Erythroblast (primary cell): ENCODE data around the gene SLC44A1.

Experiments
- DNase-seq, 2 experiments: peaks; one replicate each; lab custom pipeline; 2025; lab: John Stamatoyannopoulos, UW
- GATA1 ChIP-seq: IDR thresholded peaks from 2 replicates; pipeline ENCODE4 v1.6.1; 2011; ENCODE audit warnings: low read depth, mild to moderate bottlenecking, control low read depth, low read length, moderate library complexity
- POLR2A ChIP-seq: IDR thresholded peaks from 2 replicates; pipeline ENCODE4 v1.6.1; 2011; ENCODE audit warnings: mild to moderate bottlenecking, low read length

Gene SLC44A1

DNA sequence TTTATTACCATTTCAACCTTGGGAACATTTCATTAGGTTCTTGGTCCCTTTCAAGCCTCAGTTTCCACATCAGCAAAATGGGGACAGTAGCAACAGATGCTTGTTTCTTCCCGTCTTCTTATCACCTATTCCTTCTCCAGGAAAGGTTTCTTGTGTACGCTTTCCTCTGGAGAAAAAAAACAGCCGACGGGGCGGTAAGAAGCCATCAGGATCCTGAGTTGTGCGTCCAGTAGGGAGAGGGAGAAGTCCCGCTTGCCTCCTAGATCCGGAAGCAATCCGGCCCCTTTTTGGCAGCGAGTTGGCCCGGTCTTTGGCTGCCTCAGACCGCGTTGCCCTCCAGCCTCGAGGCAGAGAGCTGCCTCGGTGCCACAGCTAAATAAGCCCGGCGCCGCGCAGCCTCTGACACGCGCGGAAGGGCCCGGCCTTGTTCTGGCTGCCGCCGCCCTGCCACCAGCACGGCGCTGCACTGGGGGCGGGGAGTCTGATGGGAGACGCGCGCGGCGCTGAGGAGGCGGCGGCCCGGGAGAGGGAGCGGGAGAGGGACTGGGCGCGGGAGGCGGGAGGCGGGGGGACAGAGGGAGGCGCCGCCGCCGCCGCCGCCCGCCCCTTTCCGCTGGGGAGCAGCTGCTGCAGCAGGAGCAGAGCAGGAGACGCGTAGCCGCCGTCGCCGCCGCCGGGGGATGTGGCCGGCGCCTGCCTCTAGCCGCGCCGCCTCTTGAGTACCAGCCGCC is at the start of gene SLC44A1:
SLC44A1 (plus strand) TSS at position 649 of the 731 bp plus-strand sequence. CDS start 218 bp downstream, outside the sequence.
- peak; percentile 96 to 97 for DNase-seq
- TF ChIP-seq GATA1 (no peak), POLR2A (peak; percentile 92)

DNA sequence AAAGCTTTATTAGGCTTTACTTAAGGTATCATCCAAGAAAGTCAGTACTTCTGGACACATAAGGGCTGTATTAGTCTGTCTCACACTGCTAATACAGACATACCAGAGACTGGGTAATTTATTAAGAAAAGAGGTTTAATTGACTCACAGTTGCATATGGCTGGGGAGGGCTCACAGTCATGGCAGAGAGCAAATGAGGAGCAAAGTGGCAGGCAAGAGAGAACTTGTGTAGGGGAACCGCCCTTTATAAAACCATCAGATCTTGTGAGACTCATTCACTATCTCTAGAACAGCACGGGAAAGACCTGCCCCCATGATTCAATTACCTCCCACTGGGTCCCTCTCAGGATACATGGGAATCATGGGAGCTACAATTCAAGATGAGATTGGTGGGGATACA is 49.2 kb upstream of the SLC44A1 start:
- no peak for DNase-seq

DNA sequence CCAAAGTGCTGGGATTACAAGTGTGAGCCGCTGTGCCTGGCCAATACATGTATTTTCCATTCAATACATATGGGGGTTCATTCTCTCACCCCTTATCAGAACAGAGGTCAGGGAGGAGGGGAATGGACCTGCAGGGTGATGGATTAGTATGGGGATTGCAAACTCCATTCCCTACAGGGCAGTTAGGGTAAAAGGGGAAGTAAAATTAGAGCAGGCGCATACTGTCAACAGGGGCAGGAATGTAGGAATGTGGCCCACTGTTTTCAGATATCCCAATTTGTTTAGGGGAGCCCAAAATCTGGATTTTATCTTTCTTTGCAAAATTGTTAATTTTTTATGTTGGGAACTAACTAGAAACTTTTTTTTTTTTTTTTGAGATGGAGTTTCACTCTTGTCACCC is 46.4 kb upstream of the SLC44A1 start:
- DNase-seq = no peak
- no peak for TF ChIP-seq POLR2A
- no peak for TF ChIP-seq GATA1

More for the DNA sequence above, 49.2 kb upstream of the SLC44A1 start:
- TF ChIP-seq POLR2A = no peak

DNA sequence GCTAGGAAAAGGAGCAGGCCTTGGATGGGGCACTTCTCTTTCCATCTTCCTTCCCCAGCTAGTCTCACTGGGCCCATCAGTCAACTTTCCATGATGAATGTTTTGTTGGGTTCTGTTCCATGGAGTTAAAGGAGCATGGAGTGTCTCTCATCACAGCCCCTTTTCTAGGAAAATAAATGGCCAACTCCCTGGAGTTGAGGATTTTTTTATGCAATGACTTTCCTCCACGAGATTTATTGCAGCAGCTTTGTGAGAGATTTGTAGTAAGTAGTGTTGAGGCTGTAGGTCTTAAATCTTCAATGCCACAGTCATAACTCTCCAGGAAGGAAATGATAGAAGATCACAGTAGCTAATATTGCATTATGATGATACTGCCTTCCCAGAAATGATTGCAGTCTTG is 45.6 kb upstream of the SLC44A1 start:
- DNase-seq = no peak
- TF ChIP-seq POLR2A = no peak
- TF ChIP-seq GATA1 = no peak

DNA sequence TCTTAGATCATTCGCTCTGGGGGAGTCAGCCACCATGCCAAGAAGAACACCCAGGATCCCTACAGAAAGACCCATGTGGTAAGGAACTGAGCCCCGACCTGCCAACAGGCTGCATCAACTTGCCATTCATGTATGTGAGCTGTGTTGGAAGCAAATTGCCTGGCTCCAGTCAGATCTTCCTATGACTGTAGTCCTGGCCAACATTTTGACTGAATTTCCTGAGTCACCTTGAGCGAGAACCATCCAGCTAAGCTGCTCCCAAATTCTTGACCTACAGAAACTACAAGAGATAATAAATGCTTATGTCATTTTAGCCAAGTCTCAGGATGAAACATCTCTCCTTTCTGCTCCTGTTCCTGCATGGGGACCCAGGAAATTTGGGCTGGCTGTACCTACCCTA is 40.0 kb upstream of the SLC44A1 start:
- TF ChIP-seq POLR2A (no peak), GATA1 (no peak)
- no peak for DNase-seq

DNA sequence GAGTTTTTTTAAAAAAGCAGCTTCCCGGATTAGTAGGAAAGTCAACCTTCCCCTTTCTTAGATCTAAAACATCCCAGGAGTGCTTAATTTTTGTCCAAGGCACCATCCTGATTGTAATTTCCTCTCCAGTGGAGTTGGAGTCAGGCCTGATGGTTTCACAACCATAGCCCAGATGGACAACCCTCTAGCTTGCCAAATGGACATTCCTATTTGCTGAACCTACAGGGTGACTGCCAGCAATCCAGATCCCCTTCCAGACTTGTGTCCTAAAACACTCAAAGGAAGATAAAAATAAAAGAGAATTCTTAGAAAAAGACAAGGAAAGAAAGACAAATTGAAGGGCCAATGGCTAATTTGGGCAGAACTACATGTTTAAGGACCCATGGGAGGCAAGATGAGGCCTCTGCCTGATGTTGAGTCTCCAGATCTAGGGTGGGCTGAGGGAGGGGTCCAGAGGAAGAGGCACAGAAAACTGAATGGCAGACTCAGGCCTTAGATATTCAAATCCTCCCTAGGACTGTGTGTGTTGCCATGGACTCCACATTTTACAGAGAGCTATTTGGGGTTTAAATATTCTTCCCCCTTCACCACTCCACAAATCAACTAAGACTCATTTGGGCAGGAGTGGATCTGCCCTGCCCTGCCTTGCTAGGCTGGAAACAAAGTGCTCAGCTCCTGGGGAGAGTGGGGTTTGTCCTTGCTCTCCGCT is 38.5 kb upstream of the SLC44A1 start:
- no peak for DNase-seq
- TF ChIP-seq GATA1 = no peak
- TF ChIP-seq POLR2A = no peak

DNA sequence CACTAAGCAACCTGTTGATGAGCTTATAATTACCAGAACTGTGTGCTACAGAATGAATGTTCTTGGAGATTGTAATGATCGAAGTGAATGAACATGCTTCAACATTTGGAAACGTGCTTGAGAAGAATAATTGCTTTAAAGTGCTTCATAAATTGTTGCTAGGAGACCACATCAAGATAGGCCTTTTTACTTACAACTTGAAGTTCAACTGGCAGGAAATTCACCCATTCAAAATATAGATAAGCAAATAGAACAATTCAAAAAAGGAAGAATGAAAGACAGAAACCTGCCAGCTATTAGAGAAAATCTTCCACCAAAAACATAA is 38.0 kb upstream of the SLC44A1 start:
- TF ChIP-seq POLR2A (no peak), GATA1 (no peak)
- no peak for DNase-seq

DNA sequence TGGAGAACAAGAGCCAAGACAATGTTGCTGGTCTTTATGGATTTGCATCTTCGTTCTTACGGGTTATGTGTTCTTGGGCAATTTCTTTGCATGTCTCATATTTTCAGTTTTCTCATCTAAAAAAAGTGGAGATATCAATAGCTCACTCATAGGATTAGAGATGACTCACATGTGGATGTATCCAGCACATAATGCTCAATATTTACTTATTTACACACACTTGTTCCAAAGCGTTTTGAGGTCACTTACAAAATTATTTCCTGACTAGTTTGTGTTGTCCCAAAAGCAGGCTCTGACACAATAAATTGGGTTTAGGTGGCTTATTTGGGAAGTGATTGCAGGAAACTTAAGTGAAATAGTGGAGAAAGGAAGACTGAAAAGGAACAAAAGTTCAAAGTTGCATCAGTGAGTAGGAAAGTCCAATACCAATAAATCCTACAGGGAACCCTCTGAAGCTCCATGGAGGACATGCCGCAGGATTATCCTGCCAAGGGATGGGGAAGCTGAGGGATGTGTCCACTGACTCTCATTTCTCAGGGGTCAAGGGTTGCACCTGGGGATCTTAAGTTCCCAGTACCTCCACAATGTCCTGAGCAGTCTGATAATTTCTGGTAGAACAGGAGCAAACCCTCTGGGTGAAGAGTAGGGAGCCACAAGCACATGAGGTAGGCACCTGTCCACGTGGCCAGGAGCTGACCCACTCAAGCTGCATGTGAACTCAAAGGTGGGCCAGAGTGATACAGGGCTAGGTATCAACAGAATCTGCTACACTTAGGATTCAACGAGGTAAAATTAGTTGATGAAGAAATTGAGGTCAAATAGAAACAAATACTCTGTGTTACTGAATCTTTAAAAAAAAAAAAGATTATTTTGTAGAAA is 37.4 kb upstream of the SLC44A1 start:
- TF ChIP-seq POLR2A = no peak
- DNase-seq = no peak

DNA sequence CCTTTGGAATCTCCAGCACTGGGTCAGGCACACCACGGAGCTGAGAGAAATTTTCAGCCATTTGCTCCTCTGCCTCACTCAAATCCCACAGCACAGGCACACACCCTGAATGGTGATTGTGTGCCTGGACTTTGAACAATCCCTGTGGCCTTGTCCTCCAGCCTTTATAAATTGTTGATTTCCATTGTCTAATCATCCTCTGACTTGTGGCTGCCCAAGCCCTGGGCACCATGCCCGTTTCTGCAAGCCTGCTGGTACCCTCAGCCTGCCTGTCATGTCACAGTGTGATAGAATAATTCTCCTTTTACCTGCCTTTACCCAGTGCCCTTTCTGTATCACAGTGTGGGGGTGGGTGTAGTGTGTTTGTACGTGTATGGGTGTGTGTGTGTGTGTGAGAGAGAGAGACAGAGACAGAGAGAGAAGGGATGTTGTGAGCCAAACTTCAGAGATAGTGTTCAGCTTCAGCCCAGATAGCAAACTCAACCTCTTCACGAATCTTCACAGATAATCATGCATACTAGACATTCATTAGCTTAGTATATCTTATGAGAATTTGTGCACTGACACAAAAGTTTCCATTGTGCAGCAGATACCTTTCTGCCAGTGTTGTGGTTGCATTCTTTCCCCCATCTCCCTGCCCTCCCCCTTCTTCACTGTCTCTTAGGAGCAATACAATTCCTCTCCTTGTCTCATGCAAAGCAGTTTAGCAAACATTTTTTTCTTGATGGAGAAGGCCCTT is 27.8 kb upstream of the SLC44A1 start:
- no peak for TF ChIP-seq POLR2A
- TF ChIP-seq GATA1 = no peak
- no peak for DNase-seq

DNA sequence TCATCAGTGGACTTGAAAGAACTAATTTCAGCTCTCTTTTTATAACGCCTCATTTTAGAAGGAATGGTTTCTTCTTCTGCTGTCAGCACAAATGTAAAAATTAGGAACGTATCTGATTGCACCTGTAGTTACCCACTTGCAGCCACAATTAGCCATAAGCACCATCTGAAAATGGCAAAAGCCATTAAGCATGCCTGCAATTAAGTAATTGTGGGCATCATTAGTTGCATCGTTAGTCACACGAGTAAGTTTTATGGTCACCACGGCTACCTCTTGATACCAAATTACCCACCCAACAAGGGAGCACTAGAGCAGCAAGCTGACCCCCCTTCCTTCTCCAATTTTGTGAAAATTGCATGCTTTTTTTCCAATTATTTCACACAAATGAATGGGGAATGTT is 25.8 kb upstream of the SLC44A1 start:
- no peak for DNase-seq
- TF ChIP-seq GATA1 (no peak), POLR2A (no peak)

DNA sequence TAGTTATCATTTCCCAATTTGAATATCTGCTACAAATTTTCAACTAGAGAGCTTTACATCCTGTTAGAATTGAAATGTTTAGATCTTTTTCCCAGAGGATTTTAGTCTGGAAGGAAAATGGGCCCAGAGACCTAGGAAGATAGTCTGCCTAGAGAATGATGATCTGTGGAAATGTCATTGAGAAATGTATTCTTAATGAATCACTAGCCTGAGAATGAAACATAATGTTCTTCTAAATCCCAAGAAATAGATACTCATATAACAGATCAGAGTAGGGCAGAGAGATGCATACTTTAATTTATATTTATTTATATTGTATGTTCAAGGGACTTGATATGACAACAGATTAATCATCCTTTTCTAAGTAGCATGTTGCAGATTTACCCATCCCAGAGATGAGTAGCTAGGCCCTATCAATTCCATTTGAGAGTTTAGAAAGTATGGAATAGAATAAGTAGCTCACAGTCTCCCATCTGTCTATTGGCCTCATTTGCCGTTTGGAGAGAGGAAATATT is 25.1 kb upstream of the SLC44A1 start:
- TF ChIP-seq GATA1 (no peak), POLR2A (no peak)
- DNase-seq = no peak

DNA sequence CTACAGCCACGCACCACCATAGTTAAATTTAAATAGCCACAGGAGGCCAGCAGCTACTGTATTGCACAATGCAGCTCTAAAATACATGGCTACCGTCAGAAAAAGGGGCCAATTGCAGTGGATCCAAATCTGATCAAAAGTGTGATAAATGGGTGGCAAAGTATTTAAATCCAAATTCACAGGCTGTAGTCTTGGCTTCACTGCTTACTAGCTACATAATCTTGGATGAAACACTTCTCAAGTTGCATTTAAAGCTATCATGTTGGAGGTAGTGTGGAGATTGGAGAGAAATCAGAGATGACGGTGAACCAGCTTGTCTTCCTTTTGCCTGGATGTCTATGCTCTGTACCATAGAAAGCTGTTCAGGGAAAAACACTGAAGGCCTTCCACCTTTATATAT is 24.0 kb upstream of the SLC44A1 start:
- no peak for DNase-seq
- no peak for TF ChIP-seq GATA1
- no peak for TF ChIP-seq POLR2A

DNA sequence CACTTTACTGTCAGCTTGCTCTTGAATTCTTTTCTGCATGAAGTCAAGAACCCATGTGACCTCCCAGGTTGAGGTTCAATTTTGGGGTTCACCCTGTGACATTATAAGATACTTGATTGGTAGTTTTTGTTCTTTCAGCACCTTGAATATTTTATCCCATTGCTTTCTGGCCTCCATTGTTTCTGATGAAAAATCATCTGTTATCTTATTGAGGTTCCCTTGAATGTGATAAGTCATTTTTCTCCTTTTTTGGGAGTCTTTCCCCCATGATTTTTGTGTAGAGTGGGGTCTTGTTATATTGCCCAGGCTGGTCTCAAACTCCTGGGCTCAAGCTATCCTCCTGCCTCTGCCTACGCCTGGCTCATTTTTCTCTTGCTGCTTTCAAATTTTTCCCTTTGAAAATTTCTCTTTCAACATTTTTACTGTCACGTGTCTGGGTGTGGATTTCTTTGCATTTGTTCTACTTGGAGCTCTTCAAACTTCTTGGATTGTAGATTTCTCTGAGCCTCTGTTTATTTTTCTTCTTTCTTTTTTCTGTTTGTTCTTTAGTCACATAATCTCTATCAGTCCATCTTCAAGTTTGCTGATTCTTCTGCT is 20.8 kb upstream of the SLC44A1 start:
- TF ChIP-seq POLR2A (no peak), GATA1 (no peak)
- DNase-seq = peak; percentile 5 to 14
